CD4-positive, alpha-beta memory T cell (primary cell): ENCODE results near the gene DCAF8L1. TPM values are rescaled to one million over a fixed set of nuclear protein-coding genes. Genes with fewer than 3 reads are reported as not detected.
"Not testable (repeated sequence)": the region's sequence is repeated elsewhere in the genome, so short reads cannot be mapped to it uniquely, and the experiment has no call there.

Experiments used
- CTCF ChIA-PET: fragments of 350-600 bp; sonication (Branson Sonifier 250); formaldehyde crosslinking; loops from one replicate; lab custom pipeline; 2021; ENCODE audit warnings: inconsistent platforms; ENCODE audit not compliant: partially characterized antibody; lab: Charles Lee
- POLR2A ChIA-PET: fragments of 350-600 bp; sonication (Branson Sonifier 250); formaldehyde crosslinking; loops from one replicate; lab custom pipeline; 2021; ENCODE audit not compliant: partially characterized antibody; lab: Charles Lee
- DNase-seq, 5 donors: peaks; one replicate each; pipeline versions ENCODE4 v3.0.0 to v3.0.0-alpha.2; 2020 to 2022; ENCODE audit warnings: mixed read lengths in 1 of 5
- H3K27ac ChIP-seq: one replicate; pipeline ENCODE4 v1.7.0; 2013; ENCODE audit warnings: low read depth, low read length
- H3K27me3 ChIP-seq: 2 replicates; pipeline ENCODE4 v1.7.0; 2013; ENCODE audit warnings: mild to moderate bottlenecking, low read length, moderate library complexity; ENCODE audit not compliant: insufficient read depth
- H3K36me3 ChIP-seq: 2 replicates; pipeline ENCODE4 v1.7.0; 2013; ENCODE audit warnings: mild to moderate bottlenecking, low read length, moderate library complexity; ENCODE audit not compliant: insufficient read depth
- H3K4me1 ChIP-seq: 2 replicates; pipeline ENCODE4 v1.7.0; 2013; ENCODE audit warnings: mild to moderate bottlenecking, low read length, moderate library complexity; ENCODE audit not compliant: insufficient read depth
- H3K4me3 ChIP-seq, 2 donors: one replicate each; pipeline ENCODE4 v1.7.0; 2013; ENCODE audit warnings: low read length in 2 of 2, mild to moderate bottlenecking in 1 of 2
- H3K9me3 ChIP-seq, 2 donors: one replicate each; pipeline ENCODE4 v1.7.0; 2013; ENCODE audit warnings: low read length in 2 of 2, control low read depth in 1 of 2; ENCODE audit not compliant: control insufficient read depth in 1 of 2
- H3K27ac Mint-ChIP-seq, 7 donors: one replicate each; pipeline ENCODE4 v1.8.0; 2020 to 2021; ENCODE audit warnings: mixed read lengths in 7 of 7, mild to moderate bottlenecking in 6 of 7, inconsistent platforms in 3 of 7, moderate library complexity in 3 of 7
- H3K27me3 Mint-ChIP-seq, 2 donors: one replicate each; pipeline ENCODE4 v1.8.0; 2020 to 2021; ENCODE audit warnings: mixed read lengths in 2 of 2
- H3K36me3 Mint-ChIP-seq, 2 donors: one replicate each; pipeline ENCODE4 v1.8.0; 2020 to 2021; ENCODE audit warnings: mixed read lengths in 2 of 2, inconsistent platforms in 1 of 2, mild to moderate bottlenecking in 1 of 2
- H3K4me1 Mint-ChIP-seq, 4 donors: one replicate each; pipeline ENCODE4 v1.8.0; 2020 to 2021; ENCODE audit warnings: mixed read lengths in 4 of 4, mild to moderate bottlenecking in 1 of 4
- H3K4me3 Mint-ChIP-seq, 8 donors: one replicate each; pipeline ENCODE4 v1.8.0; 2020 to 2021; ENCODE audit warnings: mixed read lengths in 8 of 8, mild to moderate bottlenecking in 7 of 8, moderate library complexity in 6 of 8, inconsistent platforms in 3 of 8
- H3K9me3 Mint-ChIP-seq, 8 donors: one replicate each; pipeline ENCODE4 v1.8.0; 2020 to 2021; ENCODE audit warnings: mixed read lengths in 8 of 8, mild to moderate bottlenecking in 5 of 8, inconsistent platforms in 3 of 8, moderate library complexity in 1 of 8
- intact Hi-C: fragments of 100-400 bp; cut with micrococcal nuclease; formaldehyde crosslinking; loops from one replicate; pipeline ENCODE4 v1.15.1; 2023
- polyA plus RNA-seq, 2 donors: library from polyadenylated mRNA; unstranded; fragments of 300-500 nt; fragmentation: Illumina TruSeq; gene quantifications; one replicate each; pipeline ENCODE4 v1.2.3, GENCODE V29; 2021
- total RNA-seq, 2 experiments: library from RNA; stranded (reverse); gene quantifications; one replicate each; pipeline ENCODE4 v1.2.3, GENCODE V29; 2021

DCAF8L1 gene
- total and polyA plus RNA-seq, 4 experiments from 2014 or later, result not detected

- intact Hi-C loops, result no loop called here
- ChIA-PET CTCF (no interaction called here), POLR2A (no interaction called here)
- Histone ChIP-seq H3K36me3 (no peaks in the 10 kb centered on the region), H3K4me3 (no peak overlapping the region), H3K27ac (no peak overlapping the region), H3K4me1 (no peaks in the 10 kb centered on the region), H3K9me3 (no peaks in the 10 kb centered on the region), H3K27me3 (no peaks in the 10 kb centered on the region)
- no peak for DNase-seq
- Mint-ChIP-seq H3K4me3 (no peak overlapping the region), H3K36me3 (no peaks in the 10 kb centered on the region), H3K27ac (no peak overlapping the region), H3K4me1 (no peaks in the 10 kb centered on the region), H3K9me3 (peaks cover 0 to 29% (median 7%) of the 10 kb centered on the region in 8 donors), H3K27me3 (no peaks in the 10 kb centered on the region)
Observed at GRCh38 chrX:27966492-27966891, 14.8 kb downstream of the DCAF8L1 start.

- H3K9me3 Mint-ChIP-seq, result peaks cover 0 to 37% (median 13%) of the 10 kb centered on the region in 8 donors
- DNase-seq, H3K27me3 ChIP-seq, POLR2A ChIA-PET, H3K9me3 ChIP-seq, intact Hi-C loops, CTCF ChIA-PET, H3K27ac Mint-ChIP-seq, H3K36me3 Mint-ChIP-seq, H3K27me3 Mint-ChIP-seq, H3K4me3 ChIP-seq, H3K27ac ChIP-seq, H3K4me1 ChIP-seq, H3K36me3 ChIP-seq, H3K4me1 Mint-ChIP-seq, H3K4me3 Mint-ChIP-seq: not testable (repeated sequence)
Observed at GRCh38 chrX:27965348-27965747, 15.9 kb downstream of the DCAF8L1 start.

GRCh38 chrX:27964432-27964831 lies 16.8 kb downstream of the DCAF8L1 start:
- H3K36me3 ChIP-seq, result no peaks in the 10 kb centered on the region
- no peaks in the 10 kb centered on the region for H3K4me1 Mint-ChIP-seq
- no peak overlapping the region for H3K4me3 Mint-ChIP-seq
- no peak overlapping the region for H3K27ac Mint-ChIP-seq
- no peak for DNase-seq
- H3K9me3 ChIP-seq, result no peaks in the 10 kb centered on the region
- CTCF ChIA-PET, result no interaction called here
- H3K36me3 Mint-ChIP-seq, result no peaks in the 10 kb centered on the region
- H3K9me3 Mint-ChIP-seq, result peaks cover 0 to 41% (median 16%) of the 10 kb centered on the region in 8 donors
- intact Hi-C loops, result no loop called here
- H3K27me3 ChIP-seq, result no peaks in the 10 kb centered on the region
- no peak overlapping the region for H3K4me3 ChIP-seq
- no peak overlapping the region for H3K27ac ChIP-seq
- no peaks in the 10 kb centered on the region for H3K27me3 Mint-ChIP-seq
- POLR2A ChIA-PET, result no interaction called here
- H3K4me1 ChIP-seq, result no peaks in the 10 kb centered on the region

GRCh38 chrX:27960410-27960809 lies 20.8 kb downstream of the DCAF8L1 start:
- H3K27ac Mint-ChIP-seq, intact Hi-C loops, H3K4me3 Mint-ChIP-seq, H3K9me3 ChIP-seq, CTCF ChIA-PET, H3K4me1 Mint-ChIP-seq, H3K27ac ChIP-seq, H3K36me3 ChIP-seq, H3K27me3 ChIP-seq, DNase-seq, H3K4me1 ChIP-seq, POLR2A ChIA-PET, H3K36me3 Mint-ChIP-seq, H3K4me3 ChIP-seq, H3K27me3 Mint-ChIP-seq: not testable (repeated sequence)
- peaks cover 0 to 46% (median 17%) of the 10 kb centered on the region in 8 donors for H3K9me3 Mint-ChIP-seq

- Mint-ChIP-seq H3K36me3 (no peaks in the 10 kb centered on the region), H3K27ac (no peak overlapping the region), H3K4me3 (no peak overlapping the region), H3K27me3 (no peaks in the 10 kb centered on the region), H3K9me3 (peaks cover 0 to 3% (median 0%) of the 10 kb centered on the region in 8 donors), H3K4me1 (no peaks in the 10 kb centered on the region)
- Histone ChIP-seq H3K36me3 (no peaks in the 10 kb centered on the region), H3K4me1 (no peaks in the 10 kb centered on the region), H3K4me3 (no peak overlapping the region), H3K27me3 (no peaks in the 10 kb centered on the region), H3K27ac (no peak overlapping the region), H3K9me3 (no peaks in the 10 kb centered on the region)
- intact Hi-C loops, result no loop called here
- no peak for DNase-seq
- POLR2A ChIA-PET, result no interaction called here
- CTCF ChIA-PET, result no interaction called here
Observed at GRCh38 chrX:27953171-27953570, 28.1 kb downstream of the DCAF8L1 start.

- intact Hi-C loops, result no loop called here
- Histone ChIP-seq H3K27me3 (no peaks in the 10 kb centered on the region), H3K9me3 (no peaks in the 10 kb centered on the region), H3K36me3 (no peaks in the 10 kb centered on the region), H3K4me3 (no peak overlapping the region), H3K27ac (no peak overlapping the region), H3K4me1 (no peaks in the 10 kb centered on the region)
- Mint-ChIP-seq H3K4me3 (no peak overlapping the region), H3K27me3 (no peaks in the 10 kb centered on the region), H3K36me3 (no peaks in the 10 kb centered on the region), H3K4me1 (no peaks in the 10 kb centered on the region), H3K9me3 (peaks cover 0 to 5% (median 0%) of the 10 kb centered on the region in 8 donors), H3K27ac (no peak overlapping the region)
- POLR2A ChIA-PET, result no interaction called here
- no peak for DNase-seq
- CTCF ChIA-PET, result no interaction called here
Observed at GRCh38 chrX:27933361-27933760, 47.9 kb downstream of the DCAF8L1 start.

Other genes starting within 250 kb of the DCAF8L1 start
- gene MAGEB10, start 173.5 kb downstream of the DCAF8L1 start, total RNA-seq, result not detected
- gene MAGEB10, start 173.5 kb downstream of the DCAF8L1 start, polyA plus RNA-seq, result not detected